Measurements from ENCODE around the gene CGN. TPM values are rescaled to one million over a fixed set of nuclear protein-coding genes. Genes with fewer than 3 reads are reported as not detected.

CGN gene
- polyA plus RNA-seq, 3 donors, result 34.9 to 44.2 (median 42.6) TPM

DNA sequence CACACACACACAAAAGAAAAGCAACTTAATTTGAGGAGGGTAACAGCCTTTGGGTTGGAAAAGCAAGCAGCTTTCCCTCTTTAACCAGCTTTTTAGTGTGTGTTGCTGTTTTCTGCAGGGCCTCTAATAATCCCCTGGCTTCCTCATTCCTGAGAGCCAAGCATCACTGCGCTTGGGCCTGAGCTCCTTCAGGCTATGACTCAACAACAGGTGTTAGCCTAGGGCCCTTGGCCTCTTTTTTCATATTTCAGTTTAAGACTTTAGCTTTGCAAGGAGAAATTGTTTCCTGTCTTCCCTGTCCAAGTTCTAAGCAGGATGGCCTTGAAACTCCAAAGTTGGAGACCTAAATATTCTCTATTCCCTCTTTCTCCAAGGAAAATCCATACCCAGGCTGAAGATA, 74.4 kb downstream of the CGN start:
- DNase-seq (ENCODE audit: low read depth in 3 of 3, low spot score in 2 of 3), result peak in 1 of 3 donors; percentile 21

Other genes starting within 250 kb of the CGN start
- gene ZNF687, start 229.1 kb upstream of the CGN start, polyA plus RNA-seq (ENCODE audit: insufficient read length in 3 of 3), result 10 to 100 TPM; 21.9 to 23.0 (median 22.6) TPM
- gene PI4KB, start 184.0 kb upstream of the CGN start, polyA plus RNA-seq (ENCODE audit: insufficient read length in 3 of 3), result 10 to 100 TPM; 62.0 to 66.5 (median 62.3) TPM
- gene RFX5, start 164.1 kb upstream of the CGN start, polyA plus RNA-seq (ENCODE audit: insufficient read length in 3 of 3), result 10 to 100 TPM; 39.6 to 47.4 (median 42.7) TPM
- 10 to 100 TPM; 45.9 to 56.2 (median 47.0) TPM for gene SELENBP1, start 138.7 kb upstream of the CGN start, polyA plus RNA-seq (ENCODE audit: insufficient read length in 3 of 3)
- 100 to 1,000 TPM; 244 to 272 (median 271) TPM for gene PSMB4, start 111.8 kb upstream of the CGN start, polyA plus RNA-seq (ENCODE audit: insufficient read length in 3 of 3)
- 10 to 100 TPM; 90.3 to 95.9 (median 90.7) TPM for gene POGZ, start 51.9 kb upstream of the CGN start, polyA plus RNA-seq (ENCODE audit: insufficient read length in 3 of 3)
- 10 to 100 TPM; 10.1 to 11.7 (median 10.1) TPM for gene TUFT1, start 28.9 kb downstream of the CGN start, polyA plus RNA-seq (ENCODE audit: insufficient read length in 3 of 3)
- gene SNX27, start 100.7 kb downstream of the CGN start, polyA plus RNA-seq (ENCODE audit: insufficient read length in 3 of 3), result 10 to 100 TPM; 20.5 to 22.5 (median 21.8) TPM
- under 1 TPM; 0.30 to 0.53 (median 0.42) TPM for gene CELF3, start 205.4 kb downstream of the CGN start, polyA plus RNA-seq (ENCODE audit: insufficient read length in 3 of 3)
- gene RIIAD1, start 210.1 kb downstream of the CGN start, polyA plus RNA-seq (ENCODE audit: insufficient read length in 3 of 3), result under 1 TPM in 1 of 3 donors, not detected in 2; 0.37 TPM

Data from right renal cortex interstitium (tissue), 3 donors.